Activated naive CD8-positive, alpha-beta T cell treated with anti-CD3 and anti-CD28 coated beads, Interleukin-2, amount 10 ng/mL, durations not matched to agents 7 days and 5 days (primary cell): ENCODE data around the gene SPESP1. TPM values are rescaled to one million over a fixed set of nuclear protein-coding genes. Genes with fewer than 3 reads are reported as not detected.
"Not testable (repeated sequence)": the region's sequence is repeated elsewhere in the genome, so short reads cannot be mapped to it uniquely, and the experiment has no call there.

Experiments
- ATAC-seq: fragments of 150-1000 bp; cut with Tn5 transposase; one replicate; pipeline ENCODE4 v1.10.0; 2021; ENCODE audit warnings: low read depth, moderate library complexity
- POLR2A ChIA-PET: fragments of 350-600 bp; sonication (Branson Sonifier 250); formaldehyde crosslinking; loops from one replicate; lab custom pipeline; 2021; ENCODE audit warnings: antibody characterized with exemption; lab: Charles Lee
- DNase-seq: peaks from one replicate; pipeline ENCODE4 v3.0.0; 2021
- H3K27ac Mint-ChIP-seq: one replicate; pipeline ENCODE4 v1.8.0; 2022; ENCODE audit warnings: mild to moderate bottlenecking, mixed read lengths
- H3K27me3 Mint-ChIP-seq: one replicate; pipeline ENCODE4 v1.8.0; 2022; ENCODE audit warnings: mild to moderate bottlenecking, moderate library complexity, mixed read lengths
- H3K36me3 Mint-ChIP-seq: one replicate; pipeline ENCODE4 v1.8.0; 2021; ENCODE audit warnings: mild to moderate bottlenecking, mixed read lengths
- H3K4me1 Mint-ChIP-seq: one replicate; pipeline ENCODE4 v1.8.0; 2021; ENCODE audit warnings: mixed read lengths
- H3K4me3 Mint-ChIP-seq: one replicate; pipeline ENCODE4 v1.8.0; 2022; ENCODE audit warnings: mild to moderate bottlenecking, moderate library complexity, mixed read lengths
- H3K9me3 Mint-ChIP-seq: one replicate; pipeline ENCODE4 v1.8.0; 2021; ENCODE audit warnings: mixed read lengths
- total RNA-seq, 2 experiments: library from RNA; stranded (reverse); gene quantifications; one replicate each; pipeline ENCODE4 v1.2.3, GENCODE V29; 2021

SPESP1 gene
- total RNA-seq, 2 experiments from 2014 or later, result 0.50 to 0.57 TPM

DNA sequence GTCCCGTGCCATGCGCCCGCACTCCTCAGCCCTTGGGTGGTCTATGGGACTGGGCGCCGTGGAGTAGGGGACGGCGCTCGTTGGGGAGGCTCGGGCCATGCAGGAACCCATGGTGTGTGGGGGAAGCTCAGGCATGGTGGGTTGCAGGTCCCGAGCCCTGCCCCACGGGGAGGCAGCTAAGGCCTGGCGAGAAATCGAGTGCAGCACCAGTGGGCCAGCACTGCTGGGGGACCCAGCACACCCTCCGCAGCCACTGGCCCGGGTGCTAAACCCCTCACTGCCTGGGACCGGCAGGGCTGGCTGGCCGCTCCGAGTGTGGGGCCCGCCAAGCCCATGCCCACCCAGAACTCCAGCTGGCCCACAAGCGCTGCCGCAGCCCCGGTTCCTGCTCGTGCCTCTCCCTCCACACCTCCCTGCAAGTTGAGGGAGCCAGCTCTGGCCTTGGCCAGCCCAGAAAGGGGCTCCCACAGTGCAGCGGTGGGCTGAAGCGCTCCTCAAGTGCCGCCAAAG is 45.4 kb downstream of the SPESP1 start:
- H3K36me3 Mint-ChIP-seq, POLR2A ChIA-PET, H3K4me1 Mint-ChIP-seq, H3K9me3 Mint-ChIP-seq, DNase-seq, ATAC-seq, H3K4me3 Mint-ChIP-seq, H3K27ac Mint-ChIP-seq, H3K27me3 Mint-ChIP-seq: not testable (repeated sequence)

DNA sequence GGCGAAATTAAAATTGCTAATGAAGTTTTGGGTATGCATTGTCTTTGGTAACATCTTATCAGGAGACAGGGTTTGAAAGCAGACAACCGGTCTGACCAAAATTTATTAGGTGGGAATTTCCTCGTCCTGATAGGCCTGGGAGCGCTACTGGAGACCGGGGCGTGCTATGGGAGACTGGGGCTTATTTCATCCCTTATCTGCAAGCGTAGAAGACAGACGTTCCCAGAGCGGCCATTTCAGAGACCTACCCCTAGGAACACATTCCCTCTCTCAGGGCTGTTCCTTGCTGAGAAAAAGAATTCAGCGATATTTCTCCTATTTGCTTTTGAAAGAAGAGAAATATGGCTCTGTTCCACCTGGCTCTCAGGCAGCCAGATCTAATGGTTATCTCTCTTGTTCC is 47.1 kb downstream of the SPESP1 start:
- POLR2A ChIA-PET, H3K4me3 Mint-ChIP-seq, H3K9me3 Mint-ChIP-seq, H3K36me3 Mint-ChIP-seq, DNase-seq, ATAC-seq, H3K27me3 Mint-ChIP-seq, H3K27ac Mint-ChIP-seq, H3K4me1 Mint-ChIP-seq: not testable (repeated sequence)

DNA sequence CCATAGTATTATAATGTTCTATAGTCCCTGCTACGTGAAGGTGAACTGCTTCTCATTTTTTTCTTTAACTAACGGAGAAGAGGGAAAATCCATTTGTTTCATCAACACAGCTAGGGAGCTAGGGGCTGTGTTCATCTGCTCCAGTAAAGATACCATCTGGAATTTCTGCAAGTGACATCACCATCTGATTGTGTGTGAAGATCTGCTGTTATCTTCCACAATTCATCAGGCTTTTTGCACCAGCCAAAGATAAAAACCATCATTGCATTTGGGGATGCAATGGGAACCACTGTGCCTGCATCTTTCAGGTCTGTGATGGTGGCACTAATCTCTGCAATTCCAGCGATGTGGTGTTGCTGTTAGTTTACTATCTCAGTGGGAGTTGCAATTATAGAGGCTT is 48.7 kb downstream of the SPESP1 start:
- DNase-seq (no peak), ATAC-seq (no peak)
- H3K4me3 Mint-ChIP-seq, result no peak overlapping the region
- peaks cover 6% of the 10 kb centered on the region for H3K27me3 Mint-ChIP-seq
- no peaks in the 10 kb centered on the region for H3K4me1 Mint-ChIP-seq
- POLR2A ChIA-PET, result no interaction called here
- peaks cover 8% of the 10 kb centered on the region for H3K9me3 Mint-ChIP-seq
- no peaks in the 10 kb centered on the region for H3K36me3 Mint-ChIP-seq
- no peak overlapping the region for H3K27ac Mint-ChIP-seq

DNA sequence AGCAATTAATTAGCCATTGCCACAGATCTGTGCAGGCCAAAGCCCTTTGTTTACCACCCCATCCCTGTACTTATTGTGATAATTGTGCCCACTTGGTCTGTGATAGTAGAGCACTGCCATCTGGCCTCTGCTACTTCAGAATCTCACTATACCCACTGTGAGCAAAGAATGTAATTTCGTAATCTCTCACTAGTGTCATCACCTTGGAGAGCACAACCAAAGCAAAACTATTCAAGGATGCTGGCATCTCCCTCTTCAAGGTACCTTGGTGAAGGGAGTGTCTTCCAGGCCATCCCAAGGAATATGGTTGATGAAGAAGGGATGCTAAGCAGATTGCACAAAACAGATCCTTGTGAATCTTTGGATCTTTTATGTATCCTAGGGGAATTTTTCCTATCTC is 49.5 kb downstream of the SPESP1 start:
- Mint-ChIP-seq H3K9me3 (peaks cover 4% of the 10 kb centered on the region), H3K4me3 (no peak overlapping the region), H3K36me3 (no peaks in the 10 kb centered on the region), H3K4me1 (no peaks in the 10 kb centered on the region), H3K27me3 (peaks cover 4% of the 10 kb centered on the region), H3K27ac (no peak overlapping the region)
- no peak for ATAC-seq
- no peak for DNase-seq
- POLR2A ChIA-PET, result no interaction called here

DNA sequence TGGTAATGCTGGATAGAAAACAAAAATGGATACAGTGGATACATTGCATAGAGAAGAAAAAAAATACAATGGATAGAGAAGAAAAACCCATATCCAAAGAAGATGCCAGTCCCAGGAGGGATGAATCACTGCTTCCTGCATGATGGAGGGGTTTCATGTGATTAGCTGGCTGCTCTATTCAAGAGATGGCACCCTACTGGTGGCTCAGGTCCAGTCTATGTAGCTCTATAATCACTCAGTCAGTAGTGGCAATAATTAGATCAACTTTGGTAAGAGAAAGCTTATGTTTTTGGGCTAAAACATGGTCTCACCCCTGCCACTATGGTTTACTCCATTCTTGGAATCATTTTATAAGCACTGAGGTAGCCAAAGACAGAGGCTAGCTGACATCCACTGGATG is 50.5 kb downstream of the SPESP1 start:
- H3K27me3 Mint-ChIP-seq, result peaks cover 7% of the 10 kb centered on the region
- no peak for ATAC-seq
- H3K4me3 Mint-ChIP-seq, result no peak overlapping the region
- DNase-seq, result no peak
- POLR2A ChIA-PET, result no interaction called here
- H3K9me3 Mint-ChIP-seq, result peaks cover 3% of the 10 kb centered on the region
- no peak overlapping the region for H3K27ac Mint-ChIP-seq
- no peaks in the 10 kb centered on the region for H3K4me1 Mint-ChIP-seq
- H3K36me3 Mint-ChIP-seq, result no peaks in the 10 kb centered on the region

DNA sequence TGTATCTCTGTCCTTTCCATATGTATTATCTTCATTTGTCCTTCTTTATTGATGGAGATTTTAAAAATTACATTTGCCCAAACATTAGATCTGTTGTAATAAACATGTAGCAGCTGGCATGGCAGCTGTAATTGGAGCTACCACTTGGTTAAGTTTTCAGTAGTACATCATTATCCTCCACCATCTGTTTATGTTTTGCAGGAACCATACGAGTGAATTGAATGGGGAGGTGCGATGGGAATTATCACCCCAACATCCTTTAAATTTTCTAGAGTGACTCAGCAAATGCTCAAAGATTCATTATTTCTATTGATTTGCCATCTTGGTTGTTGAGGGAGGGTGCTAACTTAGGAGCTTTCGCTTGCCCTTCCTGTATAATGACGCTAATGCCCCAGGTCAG is 51.6 kb downstream of the SPESP1 start:
- no peak overlapping the region for H3K4me3 Mint-ChIP-seq
- POLR2A ChIA-PET, result no interaction called here
- peaks cover 7% of the 10 kb centered on the region for H3K27me3 Mint-ChIP-seq
- DNase-seq, result no peak
- no peak overlapping the region for H3K27ac Mint-ChIP-seq
- H3K4me1 Mint-ChIP-seq, result no peaks in the 10 kb centered on the region
- no peak for ATAC-seq
- no peaks in the 10 kb centered on the region for H3K9me3 Mint-ChIP-seq
- no peaks in the 10 kb centered on the region for H3K36me3 Mint-ChIP-seq

DNA sequence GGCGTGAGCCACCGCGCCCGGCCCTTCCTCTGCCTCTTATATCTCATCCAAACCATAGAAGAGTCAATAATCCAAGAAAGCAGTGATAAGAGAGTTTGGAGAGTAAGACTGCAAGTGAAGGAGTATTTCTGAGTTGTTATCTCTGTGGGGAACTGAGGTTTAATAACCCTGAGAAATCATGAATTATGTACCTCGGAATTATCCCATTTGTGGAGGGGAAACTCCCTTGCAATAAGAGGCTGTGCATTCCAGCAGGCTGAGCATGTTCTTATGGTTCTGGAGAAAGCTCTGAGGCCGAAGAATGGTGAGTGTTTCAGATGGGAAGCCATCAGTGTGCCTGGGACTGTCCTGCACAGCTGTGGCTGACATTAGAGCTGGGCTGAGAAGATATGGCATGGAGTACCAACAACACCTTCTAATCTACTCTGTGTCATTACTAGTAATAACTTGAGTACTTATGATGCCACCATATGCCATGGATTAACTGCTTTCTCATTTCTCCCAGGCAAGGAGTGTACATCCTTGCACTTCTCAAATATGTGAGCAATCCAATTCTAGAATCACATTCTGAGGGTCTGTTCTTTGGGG is 52.7 kb downstream of the SPESP1 start:
- Mint-ChIP-seq H3K4me3 (no peak overlapping the region), H3K36me3 (no peaks in the 10 kb centered on the region), H3K9me3 (no peaks in the 10 kb centered on the region), H3K4me1 (no peaks in the 10 kb centered on the region), H3K27me3 (peaks cover 13% of the 10 kb centered on the region), H3K27ac (no peak overlapping the region)
- POLR2A ChIA-PET, result no interaction called here
- DNase-seq (no peak), ATAC-seq (no peak)

- POLR2A ChIA-PET, result no interaction called here
- no peak overlapping the region for H3K27ac Mint-ChIP-seq
- ATAC-seq, result no peak
- H3K4me1 Mint-ChIP-seq, result no peaks in the 10 kb centered on the region
- peaks cover 13% of the 10 kb centered on the region for H3K27me3 Mint-ChIP-seq
- no peaks in the 10 kb centered on the region for H3K9me3 Mint-ChIP-seq
- H3K36me3 Mint-ChIP-seq, result no peaks in the 10 kb centered on the region
- no peak overlapping the region for H3K4me3 Mint-ChIP-seq
- no peak for DNase-seq
These were observed 53.7 kb downstream of the SPESP1 start for GRCh38 chr15:68983961-68984481.

DNA sequence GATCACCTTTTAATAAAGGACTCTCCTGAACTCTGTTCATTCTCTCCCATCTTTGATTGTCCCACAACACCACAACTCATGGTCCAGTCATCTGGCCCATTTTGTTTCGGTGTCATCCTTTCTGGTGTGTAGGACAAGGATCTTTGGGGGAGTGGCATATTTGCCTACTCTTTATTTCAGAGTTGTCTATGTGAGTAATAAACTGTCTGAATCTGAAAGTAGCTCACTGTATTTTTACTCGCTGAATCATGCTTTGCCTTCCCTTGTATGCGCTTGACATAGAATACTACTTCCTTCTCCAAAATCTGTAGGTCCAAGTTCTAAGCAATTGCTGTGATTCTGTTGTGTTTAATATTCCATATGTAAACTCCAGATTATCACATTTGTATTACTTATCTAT is 54.3 kb downstream of the SPESP1 start:
- H3K9me3 Mint-ChIP-seq, result no peaks in the 10 kb centered on the region

GRCh38 chr15:68985361-68985891 is 55.1 kb downstream of the SPESP1 start:
- no peak overlapping the region for H3K27ac Mint-ChIP-seq
- H3K9me3 Mint-ChIP-seq, result no peaks in the 10 kb centered on the region
- DNase-seq, result no peak
- no peak overlapping the region for H3K4me3 Mint-ChIP-seq
- ATAC-seq, result no peak
- peaks cover 13% of the 10 kb centered on the region for H3K27me3 Mint-ChIP-seq
- H3K36me3 Mint-ChIP-seq, result no peaks in the 10 kb centered on the region
- POLR2A ChIA-PET, result no interaction called here
- H3K4me1 Mint-ChIP-seq, result no peaks in the 10 kb centered on the region

More for the DNA sequence above, 54.3 kb downstream of the SPESP1 start:
- no peak for DNase-seq
- Mint-ChIP-seq H3K36me3 (no peaks in the 10 kb centered on the region), H3K27ac (no peak overlapping the region), H3K27me3 (peaks cover 13% of the 10 kb centered on the region), H3K4me1 (no peaks in the 10 kb centered on the region), H3K4me3 (no peak overlapping the region)
- no peak for ATAC-seq
- POLR2A ChIA-PET, result no interaction called here

- POLR2A ChIA-PET, result no interaction called here
- Mint-ChIP-seq H3K4me1 (no peaks in the 10 kb centered on the region), H3K9me3 (no peaks in the 10 kb centered on the region), H3K36me3 (no peaks in the 10 kb centered on the region), H3K27me3 (peaks cover 13% of the 10 kb centered on the region), H3K4me3 (no peak overlapping the region), H3K27ac (no peak overlapping the region)
- DNase-seq, result no peak
- ATAC-seq, result no peak
These were observed 56.0 kb downstream of the SPESP1 start for GRCh38 chr15:68986322-68986721.

DNA sequence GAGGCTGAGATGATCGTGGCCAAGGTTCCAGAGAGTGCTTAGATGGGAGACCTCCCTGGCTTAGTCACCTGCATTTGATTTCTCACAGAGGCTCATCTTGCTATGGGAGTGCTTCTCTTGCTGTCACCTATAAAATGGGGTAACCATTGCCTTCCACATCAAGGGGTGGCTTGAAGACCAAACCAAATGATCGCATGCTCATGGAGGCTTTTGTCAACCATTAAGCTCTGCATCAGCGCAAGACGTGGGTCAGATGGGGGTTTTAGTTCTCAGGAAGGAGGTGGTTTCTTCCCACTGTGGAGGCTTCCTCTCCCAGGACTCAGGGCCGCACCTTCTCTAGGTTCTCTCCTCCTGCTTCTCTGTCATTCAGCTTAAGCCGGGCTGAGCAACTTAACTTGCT is 56.8 kb downstream of the SPESP1 start:
- Mint-ChIP-seq H3K9me3 (no peaks in the 10 kb centered on the region), H3K27ac (no peak overlapping the region), H3K36me3 (no peaks in the 10 kb centered on the region), H3K4me1 (no peaks in the 10 kb centered on the region), H3K4me3 (no peak overlapping the region), H3K27me3 (peaks cover 13% of the 10 kb centered on the region)
- POLR2A ChIA-PET, result no interaction called here
- DNase-seq, result no peak
- no peak for ATAC-seq

DNA sequence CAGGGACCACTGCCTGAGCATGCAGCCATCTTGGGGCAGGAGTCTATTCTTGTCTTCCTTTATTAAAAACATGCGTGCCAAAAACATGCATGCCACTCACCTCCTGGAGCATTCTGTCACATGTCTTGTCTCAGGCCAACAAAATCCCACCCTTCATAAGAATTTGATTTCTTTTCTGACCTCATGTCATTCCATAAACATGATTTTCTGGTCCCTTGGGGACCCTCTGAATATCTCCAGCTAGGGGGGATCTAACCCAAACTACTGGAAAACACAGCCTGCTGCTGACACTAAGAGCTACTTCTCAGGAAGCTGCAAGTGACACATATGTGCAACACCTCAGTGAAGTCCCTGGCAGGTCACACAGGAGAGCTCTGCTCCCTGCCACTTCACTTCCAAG is 57.4 kb downstream of the SPESP1 start:
- ATAC-seq (no peak), DNase-seq (no peak)
- no peak overlapping the region for H3K27ac Mint-ChIP-seq
- H3K9me3 Mint-ChIP-seq, result no peaks in the 10 kb centered on the region
- no peak overlapping the region for H3K4me3 Mint-ChIP-seq
- POLR2A ChIA-PET, result no interaction called here
- H3K36me3 Mint-ChIP-seq, result no peaks in the 10 kb centered on the region
- H3K27me3 Mint-ChIP-seq, result peaks cover 13% of the 10 kb centered on the region
- H3K4me1 Mint-ChIP-seq, result no peaks in the 10 kb centered on the region

DNA sequence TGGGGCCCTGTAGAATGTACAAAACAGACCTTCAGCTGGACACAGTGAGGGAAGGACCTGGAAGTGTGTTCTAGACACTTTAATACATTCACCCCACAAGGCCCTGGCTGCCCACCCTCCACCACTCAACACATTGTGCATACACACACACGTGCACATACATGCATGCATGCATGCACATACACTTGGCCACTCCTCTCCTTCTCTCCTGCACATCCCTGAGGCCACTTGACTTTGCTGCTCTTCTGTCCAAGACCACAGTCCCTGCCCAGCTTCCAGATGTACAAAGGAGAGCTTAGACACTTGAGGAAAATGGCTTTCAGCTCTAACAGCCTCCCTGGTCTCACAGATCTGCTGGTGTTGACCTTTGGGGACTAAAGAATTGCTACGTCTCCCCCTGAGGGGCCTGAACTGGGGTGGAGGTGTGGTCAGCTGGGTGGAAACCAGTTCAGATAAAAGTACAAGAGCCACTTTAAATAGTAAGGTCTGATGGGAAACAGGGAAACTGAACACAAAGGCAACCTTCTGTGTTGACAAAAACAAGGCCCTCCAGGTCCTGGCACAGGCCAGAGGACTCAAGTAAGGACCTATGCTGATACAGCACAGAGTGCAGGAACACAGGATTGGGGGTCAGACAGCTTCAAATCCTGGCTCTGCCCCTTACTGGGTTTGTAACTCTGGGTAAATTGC is 59.4 kb downstream of the SPESP1 start:
- ATAC-seq (no peak), DNase-seq (no peak)
- no peaks in the 10 kb centered on the region for H3K9me3 Mint-ChIP-seq
- POLR2A ChIA-PET, result no interaction called here
- no peaks in the 10 kb centered on the region for H3K36me3 Mint-ChIP-seq
- peaks cover 13% of the 10 kb centered on the region for H3K27me3 Mint-ChIP-seq
- H3K27ac Mint-ChIP-seq, result no peak overlapping the region
- no peak overlapping the region for H3K4me3 Mint-ChIP-seq
- no peaks in the 10 kb centered on the region for H3K4me1 Mint-ChIP-seq
